B cell (primary cell): ENCODE results near the gene TCERG1L. TPM values are rescaled to one million over a fixed set of nuclear protein-coding genes. Genes with fewer than 3 reads are reported as not detected.

Experiments used
- ATAC-seq: fragments of 200-7000 bp; cut with Tn5 transposase; one replicate; pipeline ENCODE4 v1.10.0; 2021; ENCODE audit warnings: low read depth, mild to moderate bottlenecking, moderate number of reproducible peaks, moderate library complexity
- CTCF ChIA-PET: fragments of 350-600 bp; sonication (Branson Sonifier 250); formaldehyde crosslinking; loops from one replicate; lab custom pipeline; 2021; ENCODE audit warnings: antibody characterized with exemption, inconsistent platforms; lab: Charles Lee
- POLR2A ChIA-PET: fragments of 350-600 bp; sonication (Branson Sonifier 250); formaldehyde crosslinking; loops from one replicate; lab custom pipeline; 2021; ENCODE audit warnings: antibody characterized with exemption; lab: Charles Lee
- DNase-seq: peaks from one replicate; pipeline ENCODE4 v3.0.0; 2013
- H2AFZ ChIP-seq: 2 replicates; pipeline ENCODE4 v1.6.1; 2012; ENCODE audit warnings: mild to moderate bottlenecking, low read depth, low read length; ENCODE audit not compliant: insufficient read depth, poor library complexity, severe bottlenecking
- H3K27ac ChIP-seq, 2 donors: 1 replicate in 1 of 2; 2 replicates in 1 of 2; pipeline ENCODE4 v1.5.1; 2012 to 2013; ENCODE audit warnings: low read length in 2 of 2, mild to moderate bottlenecking in 2 of 2, moderate library complexity in 1 of 2
- H3K27me3 ChIP-seq, 4 experiments: fragments of 200-600 bp in 1 of 4; sonication (generic) in 1 of 4; replicated peaks in 1 of 4; 1 replicate in 2 of 4; 2 replicates in 2 of 4; pipeline versions ENCODE4 v1.6.1 to v1.7.0; 2013 to 2016; ENCODE audit warnings: low read length in 3 of 4, mild to moderate bottlenecking in 2 of 4, mixed read lengths in 1 of 4, moderate library complexity in 1 of 4; ENCODE audit not compliant: insufficient read depth in 4 of 4, control insufficient read depth in 3 of 4; ENCODE audit errors: control extremely low read depth in 1 of 4
- H3K36me3 ChIP-seq, 2 experiments: replicated peaks in 1 of 2; 1 replicate in 1 of 2; 2 replicates in 1 of 2; pipeline versions ENCODE4 v1.6.1 to v1.7.1; 2013; ENCODE audit warnings: low read length in 1 of 2; ENCODE audit not compliant: insufficient read depth in 2 of 2, control insufficient read depth in 1 of 2; ENCODE audit errors: control extremely low read depth in 1 of 2, extremely low read depth in 1 of 2
- H3K4me1 ChIP-seq, 2 donors: fragments of 200-600 bp in 1 of 2; sonication (generic) in 1 of 2; 1 replicate in 1 of 2; 2 replicates in 1 of 2; pipeline versions ENCODE4 v1.5.1 to v1.6.1; 2013 to 2017; ENCODE audit warnings: low read length in 2 of 2; ENCODE audit not compliant: control insufficient read depth in 2 of 2, insufficient read depth in 2 of 2
- H3K4me2 ChIP-seq: replicated peaks from 2 replicates; pipeline ENCODE3; 2012; ENCODE audit warnings: mild to moderate bottlenecking, low read depth, low read length; ENCODE audit not compliant: poor library complexity, severe bottlenecking
- H3K4me3 ChIP-seq, 5 experiments: fragments of 200-600 bp in 1 of 5; sonication (generic) in 1 of 5; 1 replicate in 3 of 5; 2 replicates in 2 of 5; pipeline versions ENCODE4 v1.5.1 to v1.7.0; 2011 to 2016; ENCODE audit warnings: low read length in 4 of 5, mild to moderate bottlenecking in 4 of 5, low read depth in 2 of 5, control low read depth in 1 of 5, moderate library complexity in 1 of 5; ENCODE audit not compliant: insufficient read depth in 1 of 5; ENCODE audit errors: control extremely low read depth in 1 of 5, extremely low read depth in 1 of 5
- H3K79me2 ChIP-seq: fragments of 200-600 bp; sonication (generic); one replicate; pipeline ENCODE4 v1.6.0; 2016; ENCODE audit warnings: low read length; ENCODE audit not compliant: control insufficient read depth, insufficient read depth
- H3K9ac ChIP-seq: fragments of 200-600 bp; sonication (generic); 2 replicates; pipeline ENCODE4 v1.6.1; 2017; ENCODE audit warnings: mild to moderate bottlenecking, low read length, moderate library complexity
- H3K9me3 ChIP-seq, 3 donors: one replicate each; pipeline versions ENCODE4 v1.6.1 to v1.7.1; 2013; ENCODE audit warnings: low read length in 2 of 3; ENCODE audit not compliant: control insufficient read depth in 2 of 3, insufficient read depth in 1 of 3; ENCODE audit errors: control extremely low read depth in 1 of 3
- H4K20me1 ChIP-seq: 2 replicates; pipeline ENCODE4 v1.6.0; 2012; ENCODE audit warnings: mild to moderate bottlenecking, low read length; ENCODE audit not compliant: insufficient read depth, control insufficient read depth, poor library complexity, severe bottlenecking
- H3K27ac Mint-ChIP-seq: one replicate; pipeline ENCODE4 v1.8.0; 2021; ENCODE audit warnings: mixed read lengths
- H3K27me3 Mint-ChIP-seq: one replicate; pipeline ENCODE4 v1.8.0; 2021; ENCODE audit warnings: mixed read lengths
- H3K4me1 Mint-ChIP-seq: one replicate; pipeline ENCODE4 v1.8.0; 2021; ENCODE audit warnings: mixed read lengths
- H3K4me3 Mint-ChIP-seq: one replicate; pipeline ENCODE4 v1.8.0; 2021; ENCODE audit warnings: mixed read lengths
- H3K9me3 Mint-ChIP-seq: one replicate; pipeline ENCODE4 v1.8.0; 2022; ENCODE audit warnings: mixed read lengths; ENCODE audit not compliant: insufficient read depth
- CTCF ChIP-seq: fragments of 200-600 bp; IDR thresholded peaks from one replicate; pipeline ENCODE4 v1.8.0; 2022; ENCODE audit warnings: antibody characterized with exemption, mild to moderate bottlenecking
- EZH2 ChIP-seq: IDR thresholded peaks from 2 replicates; pipeline ENCODE4 v1.6.1; 2012; ENCODE audit warnings: borderline replicate concordance, low read depth, mild to moderate bottlenecking, moderate library complexity, low read length; ENCODE audit not compliant: insufficient read depth, poor library complexity, severe bottlenecking
- WGBS: methylation state at CpG from one replicate; pipeline ENCODE4 v1.1.5; 2013; ENCODE audit warnings: missing lambda C conversion rate; ENCODE audit not compliant: insufficient coverage; 5-methylcytosine and 5-hydroxymethylcytosine counted together
- intact Hi-C: fragments of 100-400 bp; cut with micrococcal nuclease; formaldehyde crosslinking; loops from one replicate; pipeline ENCODE4 v1.10.0; 2022
- polyA plus RNA-seq: library from polyadenylated mRNA; depleted of rRNA; stranded (reverse); fragments of >200 nt; gene quantifications from 2 replicates; pipeline ENCODE4 v1.2.3, GENCODE V29; 2012
- total RNA-seq, 2 donors: library from RNA; stranded (reverse); fragments of 120-200 nt in 1 of 2; gene quantifications; 1 replicate in 1 of 2; 2 replicates in 1 of 2; pipeline versions ENCODE4 v1.2.3 to v1.2.4, GENCODE V29; 2013 to 2022

TCERG1L gene
- total and polyA plus RNA-seq, 2 donors (not counting 1 experiment from before 2014, with no cell fraction given) = 0.10 TPM; not detected in 1

- ATAC-seq (no peak), DNase-seq (no peak)
- TF ChIP-seq CTCF (no peak), EZH2 (no peak)
- H3K9ac ChIP-seq = no peak overlapping the region
- Mint-ChIP-seq H3K4me1 (no peaks in the 10 kb centered on the region), H3K9me3 (no peaks in the 10 kb centered on the region), H3K27ac (no peak overlapping the region), H3K4me3 (no peak overlapping the region), H3K27me3 (no peaks in the 10 kb centered on the region)
- ChIA-PET CTCF (no interaction called here), POLR2A (no interaction called here)
- no peaks in the 10 kb centered on the region for H4K20me1 ChIP-seq
- no peak overlapping the region for H3K4me3 ChIP-seq
- H3K79me2 ChIP-seq = no peaks in the 10 kb centered on the region
- WGBS = 88% methylated on average over 16 of the region's 17 CpGs
- no peak overlapping the region for H2AFZ ChIP-seq
- no peak overlapping the region for H3K27ac ChIP-seq
- no peaks in the 10 kb centered on the region for H3K36me3 ChIP-seq
- no peaks in the 10 kb centered on the region for H3K27me3 ChIP-seq
- H3K4me1 ChIP-seq = no peaks in the 10 kb centered on the region
- no peak overlapping the region for H3K4me2 ChIP-seq
- H3K9me3 ChIP-seq = peaks cover 0 to 31% (median 0%) of the 10 kb centered on the region in 3 donors
- intact Hi-C loops = no loop called here
These were observed 143.2 kb downstream of the TCERG1L start for GRCh38 chr10:131168238-131168875.

GRCh38 chr10:131167036-131167860 lies 144.3 kb downstream of the TCERG1L start:
- Histone ChIP-seq H3K4me3 (no peak overlapping the region), H4K20me1 (no peaks in the 10 kb centered on the region), H3K4me2 (no peak overlapping the region), H3K27ac (no peak overlapping the region), H3K9ac (no peak overlapping the region), H3K4me1 (no peaks in the 10 kb centered on the region), H3K36me3 (no peaks in the 10 kb centered on the region), H3K79me2 (no peaks in the 10 kb centered on the region), H3K9me3 (peaks cover 0 to 32% (median 0%) of the 10 kb centered on the region in 3 donors), H2AFZ (no peak overlapping the region), H3K27me3 (no peaks in the 10 kb centered on the region)
- intact Hi-C loops = no loop called here
- CTCF ChIA-PET = no interaction called here
- Mint-ChIP-seq H3K9me3 (no peaks in the 10 kb centered on the region), H3K27me3 (no peaks in the 10 kb centered on the region), H3K4me1 (no peaks in the 10 kb centered on the region), H3K4me3 (no peak overlapping the region), H3K27ac (no peak overlapping the region)
- POLR2A ChIA-PET = no interaction called here
- WGBS = 75% methylated on average over 12 of the region's 13 CpGs
- DNase-seq (no peak), ATAC-seq (no peak)
- TF ChIP-seq CTCF = no peak
- TF ChIP-seq EZH2 = no peak
